Stimulated activated CD4-positive, alpha-beta T cell treated with anti-CD3 and anti-CD28 coated beads, Interleukin-1b, Interleukin-23, amount 100 ng/mL, for 1 hour (primary cell): ENCODE data around the gene NKPD1.

Experiments used
- DNase-seq, 2 donors: peaks; one replicate each; pipeline ENCODE4 v3.0.0-alpha.2; 2020; ENCODE audit warnings: low read depth in 2 of 2

Gene NKPD1

GRCh38 chr19:45175515-45176345 is 14.9 kb upstream of the NKPD1 start:
- DNase-seq, result no peak

- no peak for DNase-seq
Measured at GRCh38 chr19:45173816-45174215, 13.0 kb upstream of the NKPD1 start.

- DNase-seq, result no peak
Measured at GRCh38 chr19:45172611-45173208, 11.9 kb upstream of the NKPD1 start.

- DNase-seq, result no peak
Measured at GRCh38 chr19:45172173-45172572, 11.4 kb upstream of the NKPD1 start.

- no peak for DNase-seq
Measured at GRCh38 chr19:45171211-45171623, 10.4 kb upstream of the NKPD1 start.

- no peak for DNase-seq
Measured at GRCh38 chr19:45170146-45171106, 9.6 kb upstream of the NKPD1 start.

GRCh38 chr19:45169602-45170001 is 8.8 kb upstream of the NKPD1 start:
- no peak for DNase-seq

- no peak for DNase-seq
Measured at GRCh38 chr19:45168767-45169351, 8.1 kb upstream of the NKPD1 start.

GRCh38 chr19:45166723-45167252 is 6.0 kb upstream of the NKPD1 start:
- DNase-seq, result no peak

- DNase-seq, result no peak
Measured at GRCh38 chr19:45164577-45165335, 4.0 kb upstream of the NKPD1 start.

- no peak for DNase-seq
Measured at GRCh38 chr19:45163751-45164460, 3.1 kb upstream of the NKPD1 start.

GRCh38 chr19:45163156-45163555 is 2.4 kb upstream of the NKPD1 start:
- DNase-seq, result no peak

- no peak for DNase-seq
Measured at GRCh38 chr19:45162608-45163143, 1.9 kb upstream of the NKPD1 start.

- DNase-seq, result no peak
Measured at GRCh38 chr19:45161738-45162607, 1.2 kb upstream of the NKPD1 start.

GRCh38 chr19:45159971-45160324 is 834 bp downstream of the NKPD1 start:
- DNase-seq, result no peak

GRCh38 chr19:45159210-45159970 is 1.4 kb downstream of the NKPD1 start:
- no peak for DNase-seq

GRCh38 chr19:45158503-45159209 is 2.1 kb downstream of the NKPD1 start:
- no peak for DNase-seq

GRCh38 chr19:45156751-45157150 is 4.0 kb downstream of the NKPD1 start:
- no peak for DNase-seq
